GM18499 (cell line): ENCODE results near the gene CALN1.
"Not testable (repeated sequence)": the region's sequence is repeated elsewhere in the genome, so short reads cannot be mapped to it uniquely, and the experiment has no call there.

Experiments used
- ATAC-seq: cut with Tn5 transposase; IDR thresholded peaks from one replicate; pipeline ENCODE4 v1.9.1; 2021; ENCODE audit warnings: moderate number of reproducible peaks; ENCODE audit not compliant: insufficient read depth, unreplicated experiment

The CALN1 gene

DNA sequence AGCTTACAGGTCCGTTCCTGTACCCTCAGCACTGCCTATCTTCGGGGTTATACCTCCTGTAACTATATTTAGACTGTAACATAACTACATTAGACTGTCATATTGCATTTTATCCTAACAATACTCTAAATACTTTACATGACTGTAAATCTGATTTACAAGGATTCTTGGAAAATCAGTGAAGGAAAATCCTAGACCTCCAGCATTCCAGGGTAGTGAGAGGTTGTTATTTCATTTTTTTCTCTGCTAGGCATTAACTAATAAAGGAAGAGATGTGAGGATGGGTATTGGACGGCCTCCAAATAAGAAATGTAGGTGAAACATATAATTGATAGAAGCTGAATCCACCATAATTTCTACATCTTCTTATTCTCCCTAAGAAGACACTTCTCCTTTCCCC is 569.4 kb downstream of the CALN1 start:
- no peak for ATAC-seq

DNA sequence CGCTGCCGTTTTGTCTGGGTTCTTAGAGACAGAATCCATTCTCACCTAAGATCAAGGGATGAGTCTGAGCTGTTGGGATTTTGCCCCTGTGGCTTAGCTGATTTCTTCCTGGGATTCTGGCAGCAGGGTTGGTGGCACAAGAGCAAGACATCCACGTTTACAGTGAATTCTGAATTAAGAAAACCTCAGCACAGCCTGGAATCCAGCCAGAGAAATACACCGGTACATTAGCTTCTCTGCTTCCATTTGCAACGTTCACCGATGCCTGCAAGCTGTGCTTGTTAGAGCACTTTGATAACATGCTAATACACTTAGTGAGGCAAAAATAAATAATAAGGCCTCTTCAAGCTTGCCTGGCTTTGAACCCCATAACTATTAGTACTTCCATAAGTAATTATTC is 569.8 kb downstream of the CALN1 start:
- no peak for ATAC-seq

DNA sequence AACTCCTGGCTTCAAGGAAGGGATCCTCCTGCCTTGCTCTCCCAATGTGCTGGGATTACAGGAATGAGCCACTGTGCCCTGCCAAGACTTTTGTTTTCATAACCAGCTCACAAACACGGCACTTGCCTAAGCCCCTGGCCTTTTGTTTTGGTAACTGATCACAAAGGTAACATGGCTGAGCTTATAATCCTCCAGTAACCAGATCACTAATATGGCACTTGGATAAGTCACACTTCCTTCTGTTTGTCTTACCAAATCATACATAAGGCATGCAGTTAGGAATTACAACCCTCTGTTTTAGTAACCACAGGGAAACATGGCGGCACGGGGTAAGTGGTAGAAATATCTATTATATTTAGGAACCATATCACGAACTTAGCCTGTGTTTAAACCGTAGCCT is 577.1 kb downstream of the CALN1 start:
- no peak for ATAC-seq

DNA sequence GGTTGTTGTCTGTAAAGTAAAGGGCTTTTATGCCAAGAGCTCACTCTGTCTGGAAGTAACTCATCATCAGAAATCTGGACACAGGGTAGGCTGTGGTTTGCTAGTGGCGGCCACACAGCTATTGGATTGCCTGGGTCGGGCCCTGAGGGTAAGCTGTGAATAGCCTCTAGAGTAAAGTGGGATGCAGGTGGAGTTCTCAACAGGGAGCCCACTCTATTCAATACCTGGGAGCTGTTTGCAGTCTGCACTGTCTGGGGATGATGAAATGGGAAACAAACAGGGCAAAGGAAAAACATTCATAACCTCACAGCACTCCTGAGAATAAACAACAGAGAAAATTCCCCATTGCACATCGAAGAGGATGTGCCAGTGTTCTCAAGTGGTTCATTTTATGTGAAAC is 582.6 kb downstream of the CALN1 start:
- ATAC-seq = no peak

DNA sequence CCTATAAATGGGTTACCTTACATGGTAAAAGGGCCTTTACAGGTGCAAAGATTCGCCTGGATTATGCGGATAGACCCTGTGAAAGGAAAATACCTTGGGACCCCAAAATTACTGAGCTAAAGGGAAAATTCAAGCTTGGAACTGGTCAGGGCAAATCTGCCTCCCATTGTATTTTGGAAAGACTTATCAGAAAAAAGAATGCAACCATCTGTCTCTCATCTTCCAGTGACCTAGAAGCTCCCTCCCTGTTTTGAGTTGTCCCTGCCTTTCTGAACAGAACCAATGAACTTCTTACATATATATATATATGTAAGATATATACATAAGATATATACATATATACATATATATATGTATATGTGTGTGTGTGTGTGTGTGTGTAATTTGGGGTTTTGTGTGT is 583.8 kb downstream of the CALN1 start:
- no peak for ATAC-seq

DNA sequence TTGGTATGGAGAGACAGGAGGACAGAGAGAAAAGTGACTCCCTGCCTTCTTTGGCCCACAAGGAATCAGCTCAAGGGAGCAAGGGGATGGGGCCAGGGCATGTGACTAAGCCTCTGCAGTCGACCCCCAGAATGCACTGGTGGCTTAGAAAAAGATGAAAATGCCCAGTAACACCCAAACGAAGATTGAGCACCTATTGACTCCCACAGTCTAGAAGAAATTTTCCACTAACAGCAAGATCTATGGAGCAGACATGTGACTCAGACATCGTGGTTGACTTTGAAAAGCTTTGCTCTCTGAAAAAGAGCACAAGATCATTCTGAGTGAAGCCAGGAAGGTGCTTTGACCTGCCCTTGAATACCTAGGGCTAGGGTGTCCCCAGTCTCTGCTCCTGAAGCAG is 586.0 kb downstream of the CALN1 start:
- no peak for ATAC-seq

DNA sequence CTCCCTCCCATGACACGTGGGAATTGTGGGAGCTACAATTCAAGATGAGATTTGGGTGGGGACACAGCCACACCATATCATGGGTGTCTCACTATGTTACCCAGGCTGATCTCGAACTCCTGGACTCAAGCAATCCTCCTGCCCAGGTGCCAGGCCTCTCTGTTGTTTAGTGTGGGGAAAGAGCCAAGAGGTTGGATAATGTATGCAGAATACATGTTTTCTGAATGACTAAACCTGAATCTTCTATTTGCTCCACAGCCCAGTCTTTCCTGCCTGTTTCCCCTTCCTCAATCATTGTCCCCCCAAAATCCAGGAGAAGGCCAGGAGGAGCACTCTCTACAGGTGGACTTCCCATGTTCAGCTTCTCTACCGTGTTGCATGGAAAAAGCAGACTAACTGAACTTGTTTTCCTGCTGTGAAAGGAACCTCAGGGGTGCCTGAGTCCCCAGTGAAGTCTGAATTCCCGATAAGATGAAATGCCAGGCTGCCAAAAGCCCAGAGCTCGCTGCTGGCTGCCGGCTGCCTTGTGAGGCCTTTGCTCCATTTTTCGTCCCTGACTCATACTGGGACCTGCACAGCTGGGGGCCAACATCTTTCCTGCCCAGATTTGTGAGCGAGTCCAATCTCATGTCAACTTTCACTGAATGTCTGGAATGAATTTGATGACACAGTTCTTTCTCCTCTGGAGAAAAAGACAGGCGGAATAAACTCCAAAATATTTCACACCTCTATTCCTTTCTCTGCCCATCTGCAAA is 588.0 kb downstream of the CALN1 start:
- no peak for ATAC-seq

DNA sequence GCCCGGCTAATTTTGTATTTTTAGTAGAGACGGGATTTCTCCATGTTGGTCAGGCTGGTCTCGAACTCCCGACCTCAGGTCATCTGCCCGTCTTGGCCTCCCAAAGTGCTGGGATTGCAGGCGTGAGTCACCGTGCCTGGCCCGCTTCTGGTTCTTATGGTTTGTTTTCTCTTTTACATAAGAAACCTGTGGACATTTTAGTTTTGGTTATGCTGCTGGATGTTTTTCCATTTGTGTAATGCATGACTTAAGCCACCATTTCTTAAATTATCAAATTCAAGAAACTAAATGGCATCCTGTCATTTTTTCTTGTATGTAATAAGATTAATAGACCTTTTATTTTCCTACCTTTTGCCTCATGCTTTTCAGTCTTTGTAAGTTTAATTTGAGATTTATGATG is 589.7 kb downstream of the CALN1 start:
- not testable (repeated sequence) for ATAC-seq

DNA sequence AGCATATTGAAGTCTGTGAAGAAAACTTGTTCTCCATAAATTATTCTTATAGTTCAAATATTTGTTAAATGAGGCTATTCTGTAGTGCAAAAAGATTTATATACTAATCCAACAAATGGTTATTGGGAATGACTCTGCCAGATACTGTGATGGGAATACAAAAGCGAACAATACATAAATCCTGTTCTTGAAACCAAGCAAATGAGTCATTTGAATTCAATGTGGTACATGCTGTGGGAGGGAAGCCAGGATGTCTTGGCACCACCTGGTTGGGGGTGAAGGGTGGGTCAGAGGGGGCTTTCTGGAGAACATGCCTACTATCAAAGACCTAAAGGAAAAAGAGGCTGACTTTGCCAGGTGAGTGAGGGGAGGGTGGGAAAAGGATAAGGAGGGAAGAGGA is 594.2 kb downstream of the CALN1 start:
- no peak for ATAC-seq

DNA sequence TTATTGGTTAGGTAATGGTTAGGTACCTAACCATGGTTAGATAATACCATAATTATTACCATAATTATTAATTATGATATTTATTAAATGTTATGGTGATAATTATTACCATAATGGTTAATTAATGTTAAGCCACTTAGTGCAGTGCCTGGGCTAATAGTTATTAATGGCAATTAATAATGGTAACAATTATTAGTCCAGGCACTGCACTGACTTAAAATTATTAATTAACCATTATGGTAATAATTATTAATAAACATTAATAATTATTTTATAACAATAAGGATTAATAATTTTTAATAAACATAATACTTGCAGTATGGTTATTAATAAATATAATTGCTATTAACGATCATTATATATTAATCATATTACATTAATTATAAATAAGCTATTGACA is 604.0 kb downstream of the CALN1 start:
- no peak for ATAC-seq

DNA sequence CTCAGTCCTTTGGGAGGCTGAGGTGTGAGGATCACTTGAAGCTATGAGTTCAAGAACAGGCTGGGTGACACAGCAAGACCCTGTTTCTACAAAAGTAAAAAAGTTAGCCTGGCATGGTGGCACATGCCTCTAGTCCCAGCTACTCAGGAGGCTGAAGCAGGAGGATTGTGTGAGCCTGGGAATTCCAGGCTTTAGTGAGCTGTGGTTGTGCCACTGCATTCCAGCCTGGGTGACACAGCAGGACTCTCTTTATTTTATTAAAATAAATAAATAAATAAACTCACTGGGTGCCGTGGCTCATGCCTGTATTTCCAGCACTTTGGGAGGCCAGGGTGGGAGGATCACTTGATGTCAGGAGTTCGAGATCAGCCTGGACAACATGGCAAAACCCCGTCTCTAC is 607.9 kb downstream of the CALN1 start:
- no peak for ATAC-seq

DNA sequence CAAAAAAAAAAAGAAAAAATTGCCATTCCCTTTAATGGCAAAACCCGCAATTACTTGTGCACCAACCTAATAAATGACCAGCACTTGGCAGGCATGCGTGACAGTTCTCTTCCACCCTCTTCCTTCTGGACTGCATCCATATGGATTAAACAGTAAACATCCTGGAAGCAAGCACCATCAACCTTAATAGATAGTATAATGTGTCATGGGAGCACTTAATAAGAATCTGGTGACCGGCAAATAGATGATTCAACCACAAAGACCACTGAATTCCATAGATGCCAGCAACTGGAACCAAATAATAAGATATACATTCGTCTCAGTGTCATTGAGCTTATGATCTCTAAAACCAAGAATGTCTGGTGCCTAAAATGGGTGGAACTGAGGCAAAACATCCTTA is 610.2 kb downstream of the CALN1 start:
- ATAC-seq = no peak

DNA sequence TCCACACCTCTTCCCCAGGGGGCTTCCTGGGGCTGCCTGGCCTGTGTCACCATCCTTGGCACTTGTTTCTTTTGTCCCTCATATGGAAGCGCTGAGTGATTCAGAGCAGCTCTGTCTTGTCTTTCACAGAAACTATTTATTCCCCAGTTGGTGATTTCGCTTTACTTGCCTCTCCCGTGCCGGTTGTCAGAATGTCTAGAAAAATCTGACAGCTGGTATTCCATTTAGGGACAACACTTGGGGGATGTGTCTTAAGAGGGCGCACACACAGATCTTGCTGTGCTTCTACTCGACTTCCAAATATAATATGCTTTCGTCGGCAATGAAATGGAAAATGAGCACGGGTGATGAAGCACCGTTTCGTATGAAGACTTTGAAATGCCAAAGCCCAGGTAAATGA is 611.8 kb downstream of the CALN1 start:
- ATAC-seq = no peak

DNA sequence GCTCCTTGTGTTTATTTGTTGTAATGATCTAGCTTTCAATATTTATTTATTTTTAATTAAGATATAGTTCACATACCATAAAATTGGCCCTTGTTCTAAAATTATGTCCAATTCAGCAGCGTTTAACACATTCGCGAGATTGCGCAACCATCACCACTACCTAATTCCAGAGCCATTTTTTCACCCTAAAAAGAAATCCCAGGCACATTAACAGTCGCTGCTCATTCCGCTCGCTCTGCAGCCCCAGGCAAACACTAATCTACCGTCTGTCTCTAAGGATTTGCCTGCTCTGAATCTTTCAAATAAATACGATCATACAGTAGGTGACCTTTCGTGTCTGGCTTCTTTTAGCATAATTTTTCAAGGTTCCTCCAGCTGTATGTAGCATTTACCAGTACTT is 616.7 kb downstream of the CALN1 start:
- no peak for ATAC-seq

DNA sequence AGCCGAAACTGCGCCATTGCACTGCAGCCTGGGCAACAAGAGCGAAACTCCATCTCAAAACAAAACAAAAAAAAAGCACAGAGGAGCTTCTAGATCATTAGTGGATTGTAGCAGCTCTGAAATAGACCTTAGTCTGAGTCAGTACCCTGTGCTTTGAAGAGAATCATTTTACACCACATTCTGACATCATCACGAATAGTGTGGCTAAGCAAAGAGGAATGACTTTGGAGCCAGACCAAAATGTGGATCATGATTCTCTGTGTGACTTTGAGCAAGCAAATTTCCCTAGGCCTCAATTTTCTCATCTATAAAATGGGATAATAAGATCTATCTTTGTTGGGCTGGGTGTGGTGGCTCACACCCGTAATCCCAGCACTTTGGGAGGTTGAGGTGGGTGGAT is 618.9 kb downstream of the CALN1 start:
- ATAC-seq = no peak

DNA sequence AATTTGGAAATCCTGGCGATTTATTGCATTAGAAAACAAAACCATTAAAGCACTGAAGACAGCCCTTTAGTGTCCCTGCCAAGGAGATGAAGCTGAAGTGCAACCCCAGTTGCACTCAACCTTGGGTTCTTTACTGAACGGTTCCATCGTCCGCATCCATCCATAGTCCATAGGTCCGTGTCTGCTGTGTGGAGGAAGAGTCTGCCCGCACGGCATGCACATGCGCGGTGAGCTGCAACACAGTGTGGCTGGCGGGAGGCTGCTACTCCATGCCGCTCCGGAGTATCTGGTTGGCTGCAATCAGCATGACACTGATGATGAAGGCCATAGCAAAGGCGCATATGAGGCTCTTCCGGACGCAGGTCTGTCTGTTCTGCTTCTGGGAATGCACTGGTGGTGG is 624.6 kb downstream of the CALN1 start:
- no peak for ATAC-seq

DNA sequence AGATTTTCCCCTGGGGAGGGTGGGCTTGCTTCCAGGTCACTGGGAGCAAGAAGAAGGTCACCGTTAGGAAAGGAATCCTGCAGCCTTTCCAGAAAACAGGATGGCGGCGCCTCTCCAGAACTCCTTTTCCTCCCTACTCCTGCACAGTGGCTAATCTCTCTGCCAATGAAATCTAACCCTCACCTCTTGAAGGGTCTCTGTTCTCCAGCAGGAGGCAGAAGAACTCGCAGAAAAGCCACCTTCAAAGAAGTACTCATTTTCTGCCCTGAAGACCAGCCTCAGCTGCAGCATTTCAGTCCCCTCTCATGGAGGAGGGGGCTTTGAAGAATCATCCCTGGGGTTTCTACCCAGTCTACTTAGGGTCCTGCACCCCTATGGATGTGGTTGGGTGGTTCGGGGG is 626.9 kb downstream of the CALN1 start:
- no peak for ATAC-seq

DNA sequence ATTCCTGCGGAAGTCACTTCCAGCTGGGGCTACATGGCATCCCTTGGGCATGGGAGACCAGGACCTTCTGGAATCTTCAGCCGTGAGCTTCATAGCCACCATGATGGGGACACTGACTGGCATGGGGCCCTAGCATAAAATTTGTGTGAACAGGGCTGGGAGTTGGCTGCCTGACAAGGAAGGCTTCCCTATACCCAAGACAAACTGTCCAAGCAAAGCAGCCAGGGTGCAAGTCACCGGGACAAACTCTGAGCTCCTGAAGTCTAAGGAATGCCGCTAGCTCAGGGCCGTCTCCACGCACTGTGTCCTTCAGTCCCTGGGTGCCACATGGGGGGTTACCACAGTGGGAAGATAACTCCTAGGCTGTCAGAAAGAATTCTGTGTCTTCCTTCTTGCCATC is 627.4 kb downstream of the CALN1 start:
- ATAC-seq = no peak

DNA sequence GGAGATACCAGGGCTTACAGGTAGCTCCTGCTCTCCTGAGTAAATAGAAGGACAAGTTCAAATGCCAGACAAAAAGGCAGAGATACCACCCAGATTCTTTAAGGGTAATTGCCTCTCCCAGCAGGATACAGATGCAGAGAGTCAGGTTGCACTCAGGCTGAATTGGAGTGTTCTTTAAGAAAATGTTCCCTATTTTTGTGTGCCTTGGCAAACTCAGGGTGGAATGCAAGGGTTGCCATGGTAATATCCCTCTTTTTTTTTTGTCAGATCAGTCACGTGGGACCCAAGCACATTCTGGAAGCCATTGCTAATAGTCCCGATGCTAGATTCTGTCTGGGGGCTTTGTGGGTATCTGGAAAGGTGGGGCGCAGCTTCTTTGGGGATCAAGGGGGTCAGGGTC is 628.0 kb downstream of the CALN1 start:
- ATAC-seq = no peak

DNA sequence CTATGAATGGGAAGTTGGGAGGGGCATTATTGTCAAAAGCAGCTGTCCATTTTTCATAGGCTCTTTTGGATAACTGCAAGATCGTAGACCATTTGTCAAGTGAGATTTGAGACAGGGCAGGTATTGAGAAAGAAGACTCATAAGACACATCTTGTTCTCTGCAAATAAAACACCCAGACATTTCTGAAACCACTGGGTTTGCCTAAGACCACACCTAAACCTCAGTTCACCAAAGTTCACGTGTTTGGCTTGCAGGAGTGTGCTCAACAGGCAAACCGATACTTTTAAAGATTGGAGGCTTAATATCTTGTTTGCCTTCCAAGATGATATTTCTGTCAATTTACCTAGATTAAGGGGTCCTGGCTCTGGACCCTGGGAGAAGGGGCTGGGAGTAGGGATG is 628.4 kb downstream of the CALN1 start:
- ATAC-seq = no peak

DNA sequence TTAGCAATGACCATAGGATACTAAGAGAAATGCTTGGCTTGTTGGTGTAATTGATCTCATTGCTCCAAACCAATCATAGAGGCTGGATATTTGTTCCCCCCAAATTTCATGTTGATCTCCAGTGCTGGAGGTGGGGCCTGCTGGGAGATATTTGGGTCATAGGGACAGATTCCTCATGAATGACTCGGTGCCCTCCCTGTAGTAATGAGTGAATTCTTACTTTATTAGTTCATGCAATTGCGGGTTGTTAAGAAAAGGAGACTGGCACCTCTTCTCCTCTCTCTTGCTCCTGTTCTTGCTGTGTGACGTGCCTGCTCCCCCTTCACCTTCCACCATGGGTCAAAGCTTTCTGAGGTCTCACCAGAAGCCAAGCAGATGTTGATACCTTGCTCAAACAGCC is 630.1 kb downstream of the CALN1 start:
- no peak for ATAC-seq

DNA sequence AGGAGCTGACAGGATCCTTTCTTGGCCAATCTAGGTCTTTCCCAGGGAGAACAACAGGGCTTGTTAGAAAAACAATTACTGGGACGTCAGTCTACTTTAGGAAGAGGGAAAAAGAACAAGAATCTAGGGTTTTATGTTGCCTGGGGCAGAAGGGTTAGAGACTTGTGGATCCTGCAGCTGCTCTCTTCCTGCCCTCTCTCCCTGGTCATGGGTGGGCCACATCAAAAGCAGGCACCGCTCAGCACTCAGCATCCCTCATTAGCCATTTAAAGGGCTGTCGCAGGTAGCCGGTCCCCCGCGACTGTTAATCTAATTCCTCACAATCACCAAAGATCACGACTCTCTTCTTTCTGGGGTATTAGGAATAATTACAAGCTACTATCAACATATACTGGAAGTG is 631.9 kb downstream of the CALN1 start:
- no peak for ATAC-seq

DNA sequence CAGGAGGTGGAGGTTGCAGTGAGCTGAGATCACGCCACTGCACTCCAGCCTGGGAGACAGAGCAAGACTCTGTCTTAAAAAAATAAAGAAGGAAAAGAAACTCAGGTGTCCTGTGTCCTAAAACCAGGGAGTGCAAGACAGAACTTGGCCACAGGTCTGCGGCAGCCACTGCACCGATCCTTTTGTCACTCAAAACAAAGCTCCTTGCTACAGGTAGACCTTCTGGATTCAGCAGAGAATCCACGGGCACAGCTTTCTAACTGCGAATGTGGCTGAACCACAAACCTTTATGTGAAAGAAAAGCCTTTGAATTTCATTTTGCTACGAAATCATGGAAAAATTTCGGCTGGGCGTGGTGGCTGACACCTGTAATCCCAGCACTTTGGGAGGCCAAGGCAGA is 634.9 kb downstream of the CALN1 start:
- ATAC-seq = no peak
